AG10803 (cell line): Measurements from ENCODE around the gene C11orf98.

Experiments used
- DNase-seq: peaks from one replicate; pipeline ENCODE4 v3.0.0; 2010; ENCODE audit warnings: low read depth
- H3K4me3 ChIP-seq: 2 replicates; pipeline ENCODE4 v1.5.1; 2011; ENCODE audit warnings: mild to moderate bottlenecking, low read length, control low read depth
- TF ChIP-seq, protein P1 (sequence below): conservative IDR thresholded peaks from 2 replicates; pipeline ENCODE4 v1.5.1; 2011; ENCODE audit warnings: mild to moderate bottlenecking, low read length, control low read depth, inconsistent platforms

The C11orf98 gene

DNA sequence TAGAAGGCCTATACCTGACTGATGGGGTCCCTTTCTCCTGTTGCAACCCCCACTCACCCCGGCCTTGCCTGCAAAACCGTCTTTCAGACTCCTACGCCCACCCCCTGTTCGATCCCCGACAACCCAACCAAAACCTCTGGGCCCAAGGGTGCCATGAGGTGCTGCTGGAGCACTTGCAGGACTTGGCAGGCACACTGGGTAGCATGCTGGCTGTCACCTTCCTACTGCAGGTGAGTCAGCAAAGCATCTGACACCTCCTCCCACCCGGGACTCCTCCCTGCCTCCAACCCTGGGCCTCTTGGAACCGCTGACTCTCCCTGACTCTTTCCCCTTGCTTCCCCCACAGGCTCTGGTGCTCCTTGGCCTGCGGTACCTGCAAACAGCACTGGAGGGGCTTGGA lies 50.7 kb downstream of the C11orf98 start:
- no peak overlapping the region for H3K4me3 ChIP-seq
- TF ChIP-seq, protein P1, sequence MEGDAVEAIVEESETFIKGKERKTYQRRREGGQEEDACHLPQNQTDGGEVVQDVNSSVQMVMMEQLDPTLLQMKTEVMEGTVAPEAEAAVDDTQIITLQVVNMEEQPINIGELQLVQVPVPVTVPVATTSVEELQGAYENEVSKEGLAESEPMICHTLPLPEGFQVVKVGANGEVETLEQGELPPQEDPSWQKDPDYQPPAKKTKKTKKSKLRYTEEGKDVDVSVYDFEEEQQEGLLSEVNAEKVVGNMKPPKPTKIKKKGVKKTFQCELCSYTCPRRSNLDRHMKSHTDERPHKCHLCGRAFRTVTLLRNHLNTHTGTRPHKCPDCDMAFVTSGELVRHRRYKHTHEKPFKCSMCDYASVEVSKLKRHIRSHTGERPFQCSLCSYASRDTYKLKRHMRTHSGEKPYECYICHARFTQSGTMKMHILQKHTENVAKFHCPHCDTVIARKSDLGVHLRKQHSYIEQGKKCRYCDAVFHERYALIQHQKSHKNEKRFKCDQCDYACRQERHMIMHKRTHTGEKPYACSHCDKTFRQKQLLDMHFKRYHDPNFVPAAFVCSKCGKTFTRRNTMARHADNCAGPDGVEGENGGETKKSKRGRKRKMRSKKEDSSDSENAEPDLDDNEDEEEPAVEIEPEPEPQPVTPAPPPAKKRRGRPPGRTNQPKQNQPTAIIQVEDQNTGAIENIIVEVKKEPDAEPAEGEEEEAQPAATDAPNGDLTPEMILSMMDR, result no peak
- DNase-seq, result no peak

- TF ChIP-seq, protein P1, result no peak
- DNase-seq, result no peak
- peak overlapping the region; percentile 17; the same call in 1 of the 2 replicates for H3K4me3 ChIP-seq
Observed at GRCh38 chr11:62613291-62613778, 51.7 kb downstream of the C11orf98 start.
